Islet of Langerhans (tissue), 1 donor: ENCODE results near the gene ZNF362.
"Not testable (repeated sequence)": the region's sequence is repeated elsewhere in the genome, so short reads cannot be mapped to it uniquely, and the experiment has no call there.

Experiments used
- FAIRE-seq: peaks from one replicate; lab custom pipeline; 2011; peaks lifted over from hg19 to GRCh38; lab: Jason Lieb, UNC

ZNF362 gene

GRCh38 chr1:33256471-33257206, at the start of gene ZNF362:
ZNF362 (plus strand) TSS chr1:33256492; CDS start chr1:33270575, 14,083 bp downstream.
- FAIRE-seq = no peak

DNA sequence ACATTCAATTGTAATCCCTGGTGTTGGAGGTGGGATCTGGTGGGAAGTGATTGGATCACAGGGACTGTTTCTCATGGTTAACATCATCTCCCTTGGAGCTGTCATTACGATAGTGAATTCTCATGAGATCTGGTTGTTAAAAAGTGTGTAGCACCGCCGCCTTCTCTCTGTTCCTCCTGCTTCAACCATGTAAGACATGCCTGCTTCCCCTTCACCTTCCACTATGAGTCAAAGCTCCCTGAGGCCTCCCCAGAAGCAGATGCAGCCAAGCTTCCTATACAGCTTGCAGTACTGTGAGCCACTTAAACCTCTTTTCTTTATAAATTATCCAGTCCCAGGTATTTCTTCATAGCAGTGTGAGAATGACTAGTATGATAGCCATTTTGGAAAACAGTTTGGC, 44.3 kb upstream of the ZNF362 start:
- no peak for FAIRE-seq

DNA sequence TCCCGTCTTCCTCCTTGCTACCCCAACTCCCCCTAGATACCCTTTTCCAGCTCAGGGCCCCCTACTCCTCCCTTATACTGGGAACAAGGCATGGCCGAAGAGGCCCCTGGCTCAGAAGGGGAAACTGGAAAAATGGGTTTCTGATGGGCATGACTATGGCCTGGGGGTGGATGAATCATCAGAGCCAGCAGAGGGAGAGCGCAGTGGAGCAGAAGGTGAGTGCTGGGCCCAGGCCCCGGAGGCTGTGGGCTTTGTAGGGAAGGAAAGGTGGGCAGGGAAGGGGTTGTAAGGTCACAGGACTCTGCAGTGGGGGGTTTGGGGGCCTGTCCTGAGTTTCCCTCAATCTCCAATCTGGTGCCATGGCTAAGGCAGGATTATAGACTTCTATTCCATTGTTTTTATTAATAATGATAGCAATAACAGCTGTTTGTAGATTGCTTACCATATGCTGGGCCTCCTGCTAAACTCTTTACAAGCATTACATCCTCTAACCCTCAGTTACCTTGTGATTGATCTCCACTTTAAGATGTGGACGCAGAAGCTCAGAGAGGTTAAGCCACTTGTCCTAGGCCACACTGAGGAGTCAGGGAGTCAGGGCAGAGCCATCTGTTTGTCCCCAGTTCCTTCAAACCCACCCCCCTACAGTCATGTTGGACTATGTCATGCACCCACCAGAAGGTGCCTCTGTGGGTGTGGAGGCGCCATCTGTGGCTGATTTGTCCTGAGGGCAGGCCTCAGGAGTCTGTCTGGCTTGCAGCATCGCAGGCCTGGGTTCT, 36.2 kb upstream of the ZNF362 start:
- FAIRE-seq = no peak

DNA sequence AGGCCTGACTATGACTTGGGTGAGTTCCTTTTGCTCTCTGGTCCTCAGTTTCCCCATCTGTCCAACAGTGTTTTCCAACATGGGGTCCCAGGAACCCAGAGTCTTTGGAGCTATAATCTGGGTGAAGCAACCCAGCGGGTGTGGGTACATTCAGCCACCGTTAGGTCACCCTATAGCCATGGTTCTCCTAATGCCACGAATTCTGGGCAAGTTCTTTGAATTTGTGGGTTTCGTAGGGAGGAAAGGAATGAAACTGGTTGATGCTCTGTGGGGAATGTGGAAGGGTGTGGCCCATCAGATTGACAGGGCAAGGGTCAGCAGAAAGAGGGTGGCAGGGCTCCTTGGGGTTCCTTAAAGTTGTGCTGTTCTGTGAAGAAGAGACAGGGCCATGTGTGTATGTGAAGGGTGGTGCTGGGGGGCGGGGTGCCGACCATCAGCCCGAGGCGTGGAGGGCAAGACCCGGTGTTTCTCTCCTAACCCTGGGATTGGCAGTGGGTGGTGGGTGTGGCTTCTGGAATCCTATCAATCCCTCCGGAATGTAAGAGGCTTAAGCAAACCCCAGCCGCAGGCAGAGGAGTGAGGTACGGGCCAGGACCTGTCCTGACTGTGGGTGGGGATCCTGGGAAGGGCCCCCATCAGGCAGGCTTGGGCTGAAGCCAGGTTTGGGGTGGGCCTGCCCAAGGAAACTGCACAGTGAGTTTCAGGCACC, 35.5 kb upstream of the ZNF362 start:
- FAIRE-seq = no peak

GRCh38 chr1:33221385-33221758, 34.9 kb upstream of the ZNF362 start:
- no peak for FAIRE-seq

GRCh38 chr1:33222381-33222780, 33.9 kb upstream of the ZNF362 start:
- FAIRE-seq = no peak

- no peak for FAIRE-seq
These were observed 32.1 kb upstream of the ZNF362 start for GRCh38 chr1:33224166-33224707.

GRCh38 chr1:33225586-33225985, 30.7 kb upstream of the ZNF362 start:
- FAIRE-seq = no peak

GRCh38 chr1:33228935-33229487, 27.3 kb upstream of the ZNF362 start:
- FAIRE-seq = no peak

- no peak for FAIRE-seq
These were observed 25.1 kb upstream of the ZNF362 start for GRCh38 chr1:33231166-33231565.

- no peak for FAIRE-seq
These were observed 23.6 kb upstream of the ZNF362 start for GRCh38 chr1:33232716-33233115.

DNA sequence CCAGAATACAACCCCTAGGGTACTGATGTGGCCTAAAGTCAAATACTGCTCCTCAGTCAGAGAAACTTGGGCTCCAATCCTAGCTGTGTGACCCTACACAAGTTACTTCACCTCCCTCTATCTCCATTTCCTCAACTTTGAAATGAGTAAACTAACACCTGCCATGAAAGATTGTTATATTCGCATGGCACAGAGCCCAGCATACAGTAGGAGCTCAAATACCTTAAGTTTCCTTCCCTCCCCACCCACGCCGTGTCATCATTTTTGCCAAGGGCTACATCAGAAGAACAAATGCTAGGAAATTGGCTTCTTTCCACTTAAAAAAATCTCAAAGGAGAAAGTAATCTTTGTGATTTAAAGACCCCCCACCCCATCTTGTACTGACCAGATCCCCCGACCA, 22.2 kb upstream of the ZNF362 start:
- no peak for FAIRE-seq

GRCh38 chr1:33234588-33234990, 21.7 kb upstream of the ZNF362 start:
- FAIRE-seq = no peak

- FAIRE-seq = no peak
These were observed 20.8 kb upstream of the ZNF362 start for GRCh38 chr1:33235521-33235920.

DNA sequence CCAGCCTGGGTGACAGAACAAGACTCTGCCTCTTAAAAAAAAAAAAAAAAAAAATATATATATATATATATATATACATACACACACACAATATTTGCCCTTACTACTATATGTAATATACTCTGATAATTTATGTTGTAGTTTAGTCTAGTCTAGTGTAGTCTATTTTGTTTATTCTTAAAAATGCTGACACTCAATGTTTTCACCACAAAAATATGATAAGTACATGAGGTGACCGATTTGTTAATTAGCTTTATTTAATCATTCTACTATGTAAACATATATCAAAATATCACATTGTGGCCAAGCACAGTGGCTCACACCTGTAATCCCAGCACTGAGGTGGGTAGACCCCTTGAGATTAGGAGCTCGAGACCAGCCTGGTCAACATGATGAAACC, 19.8 kb upstream of the ZNF362 start:
- peak; percentile 24 for FAIRE-seq

DNA sequence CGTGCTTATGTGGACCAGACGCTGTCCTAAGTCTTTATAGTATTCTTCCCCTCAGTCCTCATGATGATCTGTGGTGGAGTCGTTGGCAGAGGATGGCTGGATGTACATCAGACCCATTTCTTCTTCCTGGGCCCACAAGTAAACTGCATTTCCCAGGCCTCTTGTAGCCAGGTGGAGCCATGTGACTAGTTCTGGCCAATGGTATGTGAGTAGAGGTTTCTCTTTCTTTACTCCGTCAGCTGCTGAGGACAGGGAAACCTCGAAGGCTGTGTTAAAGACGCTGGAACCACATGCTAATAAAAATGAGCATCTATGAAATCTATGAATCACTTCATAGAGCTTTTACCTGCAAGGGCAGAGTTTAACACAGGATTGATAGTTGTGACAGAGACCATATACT, 18.7 kb upstream of the ZNF362 start:
- no peak for FAIRE-seq

- not testable (repeated sequence) for FAIRE-seq
These were observed 18.0 kb upstream of the ZNF362 start for GRCh38 chr1:33238194-33238724.

GRCh38 chr1:33239410-33239809, 16.9 kb upstream of the ZNF362 start:
- not testable (repeated sequence) for FAIRE-seq

DNA sequence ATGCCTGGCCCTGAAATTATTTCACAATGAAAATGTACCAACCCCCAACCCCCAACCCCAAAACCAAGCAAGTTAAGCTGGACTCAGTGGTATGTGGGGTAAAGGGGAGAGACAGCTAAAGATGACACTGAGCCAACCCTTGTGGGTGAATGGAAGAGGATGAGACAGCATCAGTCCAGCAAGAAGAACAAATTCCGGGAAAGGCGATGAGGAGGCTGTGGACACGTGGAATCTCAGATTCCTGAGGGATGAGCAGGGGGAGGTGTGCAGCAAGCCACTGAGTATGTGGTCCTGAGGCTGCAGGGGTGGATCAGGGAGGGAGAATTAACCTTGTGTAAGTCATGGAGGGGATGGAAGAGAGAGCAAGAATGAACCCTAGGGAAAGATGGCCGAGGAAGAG, 14.4 kb upstream of the ZNF362 start:
- FAIRE-seq = no peak

DNA sequence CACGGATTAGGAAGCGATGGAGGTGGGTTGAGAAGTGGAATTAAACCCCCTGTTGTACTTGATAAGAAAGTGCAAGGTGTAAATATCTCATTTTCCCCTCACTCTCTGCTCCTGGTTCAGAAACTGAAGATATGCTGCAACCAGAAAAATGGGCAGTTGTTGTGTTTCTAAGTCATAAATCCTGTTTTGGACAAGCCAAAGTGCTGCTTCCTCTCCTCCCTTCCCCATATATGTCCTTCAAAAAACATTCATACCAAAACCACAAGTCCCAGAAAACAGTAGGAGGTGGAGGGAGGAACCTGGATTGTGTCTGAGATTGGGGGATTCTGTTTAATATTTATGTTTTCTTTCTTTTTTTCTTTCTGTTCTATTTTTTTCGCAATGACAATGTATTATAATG, 13.6 kb upstream of the ZNF362 start:
- no peak for FAIRE-seq

- FAIRE-seq = no peak
These were observed 12.0 kb upstream of the ZNF362 start for GRCh38 chr1:33244143-33244808.

- FAIRE-seq = no peak
These were observed 11.5 kb upstream of the ZNF362 start for GRCh38 chr1:33244809-33245186.
